HL-60 (cell line): ENCODE results near the gene ALX1.

Source experiments
- DNase-seq, 2 experiments: peaks; one replicate each; pipeline ENCODE4 v3.0.0-alpha.2; 2010 to 2020; ENCODE audit warnings: low read depth in 1 of 2, low spot score in 1 of 2
- H3K27ac ChIP-seq: fragments of 250-450 bp; sonication (Bioruptor Pico); replicated peaks from 2 replicates; pipeline ENCODE4 v1.5.1; 2020; ENCODE audit warnings: mild to moderate bottlenecking, moderate library complexity
- H3K27me3 ChIP-seq: fragments of 250-450 bp; sonication (Bioruptor Pico); 2 replicates; pipeline ENCODE4 v1.5.1; 2021; ENCODE audit warnings: mild to moderate bottlenecking, moderate library complexity; ENCODE audit not compliant: insufficient read depth, poor library complexity, severe bottlenecking
- H3K4me3 ChIP-seq: replicated peaks from 2 replicates; pipeline ENCODE4 v1.5.1; 2011; ENCODE audit warnings: mild to moderate bottlenecking, control low read depth, low read length; ENCODE audit not compliant: insufficient read depth
- CTCF ChIP-seq: IDR thresholded peaks from one replicate; pipeline ENCODE4 v1.5.1; 2011; ENCODE audit warnings: low read length, control low read depth, inconsistent platforms; ENCODE audit not compliant: insufficient read depth
- GABPA ChIP-seq: IDR thresholded peaks from 2 replicates; pipeline ENCODE4 v1.6.1; 2012; ENCODE audit warnings: low read depth
- POLR2AphosphoS5 ChIP-seq: IDR thresholded peaks from 2 replicates; pipeline ENCODE4 v1.6.1; 2012; ENCODE audit warnings: low read depth
- REST ChIP-seq: IDR thresholded peaks from 2 replicates; pipeline ENCODE4 v1.6.1; 2012; ENCODE audit warnings: low read depth; ENCODE audit not compliant: insufficient replicate concordance
- SPI1 ChIP-seq: IDR thresholded peaks from 2 replicates; pipeline ENCODE4 v1.6.1; 2012; ENCODE audit warnings: low read depth, mild to moderate bottlenecking, borderline replicate concordance

Gene ALX1

GRCh38 chr12:85280984-85281630, 1.1 kb downstream of the ALX1 start:
- Histone ChIP-seq H3K27me3 (peaks cover 54% of the 10 kb centered on the region), H3K4me3 (no peak overlapping the region), H3K27ac (no peak overlapping the region)
- DNase-seq, result no peak
- TF ChIP-seq CTCF (no peak), REST (no peak)

- DNase-seq, result no peak
- TF ChIP-seq GABPA (no peak), CTCF (no peak), POLR2AphosphoS5 (no peak), REST (no peak), SPI1 (no peak)
- H3K4me3 ChIP-seq, result no peak overlapping the region
- peaks cover 48% of the 10 kb centered on the region for H3K27me3 ChIP-seq
- no peak overlapping the region for H3K27ac ChIP-seq
Measured at GRCh38 chr12:85281636-85282312, 1.8 kb downstream of the ALX1 start.

GRCh38 chr12:85283560-85283959, 3.5 kb downstream of the ALX1 start:
- no peak overlapping the region for H3K27ac ChIP-seq
- no peak for TF ChIP-seq GABPA
- TF ChIP-seq REST, result no peak
- no peak for TF ChIP-seq CTCF
- TF ChIP-seq POLR2AphosphoS5, result no peak
- DNase-seq, result no peak
- peaks cover 37% of the 10 kb centered on the region for H3K27me3 ChIP-seq
- no peak overlapping the region for H3K4me3 ChIP-seq
